Left kidney (tissue), 8 donors: Measurements from ENCODE around the gene MAB21L3. TPM values are rescaled to one million over a fixed set of nuclear protein-coding genes. Genes with fewer than 3 reads are reported as not detected.

Experiments used
- DNase-seq: peaks from one replicate; pipeline ENCODE4 v3.0.0-alpha.2; 2013
- long read RNA-seq, 8 donors: transcript quantifications; one replicate each; lab custom pipeline, GENCODE V29; 2026
- polyA plus RNA-seq: library from polyadenylated mRNA; unstranded; fragments of 120-200 nt; gene quantifications from one replicate; pipeline ENCODE4 v1.2.1, GENCODE V29; 2013; ENCODE audit not compliant: insufficient read length

Gene MAB21L3
- polyA plus RNA-seq = 0.63 TPM
- long read RNA-seq, donor 1 = 0 reads
- long read RNA-seq, donor 2 = 0 reads
- long read RNA-seq, donor 3 = 0 reads
- long read RNA-seq, donor 4 = 0 reads
- long read RNA-seq, donor 5 = 0 reads
- long read RNA-seq, donor 6 = 0 reads
- long read RNA-seq, donor 7, partial matches to known transcripts = 0 of 1 reads
- long read RNA-seq, donor 7, other reads (novel, unspliced or antisense) = 0 of 1 reads
- long read RNA-seq, donor 8 = 0 reads

- DNase-seq = no peak
Observed at GRCh38 chr1:116110567-116111523, at the start of gene MAB21L3. Gene MAB21L3 (plus strand): TSS chr1:116111399. CDS start chr1:116112616, 1,217 bp downstream.

- no peak for DNase-seq
Observed at GRCh38 chr1:116062201-116062600, 49.0 kb upstream of the MAB21L3 start.

- no peak for DNase-seq
Observed at GRCh38 chr1:116064616-116065015, 46.6 kb upstream of the MAB21L3 start.

GRCh38 chr1:116066868-116067565 lies 44.2 kb upstream of the MAB21L3 start:
- DNase-seq = no peak

GRCh38 chr1:116067566-116067890 lies 43.7 kb upstream of the MAB21L3 start:
- no peak for DNase-seq

GRCh38 chr1:116075575-116075974 lies 35.6 kb upstream of the MAB21L3 start:
- DNase-seq = no peak

- DNase-seq = no peak
Observed at GRCh38 chr1:116075990-116076389, 35.2 kb upstream of the MAB21L3 start.

GRCh38 chr1:116076831-116077230 lies 34.4 kb upstream of the MAB21L3 start:
- DNase-seq = no peak

GRCh38 chr1:116078699-116079223 lies 32.4 kb upstream of the MAB21L3 start:
- no peak for DNase-seq

- DNase-seq = no peak
Observed at GRCh38 chr1:116087628-116088027, 23.6 kb upstream of the MAB21L3 start.

- no peak for DNase-seq
Observed at GRCh38 chr1:116089870-116090269, 21.3 kb upstream of the MAB21L3 start.

GRCh38 chr1:116091083-116091482 lies 20.1 kb upstream of the MAB21L3 start:
- DNase-seq = no peak

GRCh38 chr1:116092752-116093489 lies 18.3 kb upstream of the MAB21L3 start:
- DNase-seq = no peak

GRCh38 chr1:116095027-116095426 lies 16.2 kb upstream of the MAB21L3 start:
- DNase-seq = no peak

GRCh38 chr1:116096013-116096618 lies 15.1 kb upstream of the MAB21L3 start:
- no peak for DNase-seq

GRCh38 chr1:116097626-116098025 lies 13.6 kb upstream of the MAB21L3 start:
- no peak for DNase-seq

GRCh38 chr1:116099379-116099778 lies 11.8 kb upstream of the MAB21L3 start:
- no peak for DNase-seq

GRCh38 chr1:116099919-116100318 lies 11.3 kb upstream of the MAB21L3 start:
- DNase-seq = no peak

- DNase-seq = no peak
Observed at GRCh38 chr1:116104667-116105066, 6.5 kb upstream of the MAB21L3 start.

GRCh38 chr1:116105996-116106395 lies 5.2 kb upstream of the MAB21L3 start:
- DNase-seq = no peak

- DNase-seq = no peak
Observed at GRCh38 chr1:116106646-116107045, 4.6 kb upstream of the MAB21L3 start.
